NOMO-1 (cell line): ENCODE measurements around the gene KMT5B.

ENCODE experiments used
- DNase-seq, 2 experiments: peaks; one replicate each; lab custom pipeline; 2025; ENCODE audit not compliant: unreplicated experiment in 2 of 2; lab: John Stamatoyannopoulos, UW

Gene KMT5B

DNA sequence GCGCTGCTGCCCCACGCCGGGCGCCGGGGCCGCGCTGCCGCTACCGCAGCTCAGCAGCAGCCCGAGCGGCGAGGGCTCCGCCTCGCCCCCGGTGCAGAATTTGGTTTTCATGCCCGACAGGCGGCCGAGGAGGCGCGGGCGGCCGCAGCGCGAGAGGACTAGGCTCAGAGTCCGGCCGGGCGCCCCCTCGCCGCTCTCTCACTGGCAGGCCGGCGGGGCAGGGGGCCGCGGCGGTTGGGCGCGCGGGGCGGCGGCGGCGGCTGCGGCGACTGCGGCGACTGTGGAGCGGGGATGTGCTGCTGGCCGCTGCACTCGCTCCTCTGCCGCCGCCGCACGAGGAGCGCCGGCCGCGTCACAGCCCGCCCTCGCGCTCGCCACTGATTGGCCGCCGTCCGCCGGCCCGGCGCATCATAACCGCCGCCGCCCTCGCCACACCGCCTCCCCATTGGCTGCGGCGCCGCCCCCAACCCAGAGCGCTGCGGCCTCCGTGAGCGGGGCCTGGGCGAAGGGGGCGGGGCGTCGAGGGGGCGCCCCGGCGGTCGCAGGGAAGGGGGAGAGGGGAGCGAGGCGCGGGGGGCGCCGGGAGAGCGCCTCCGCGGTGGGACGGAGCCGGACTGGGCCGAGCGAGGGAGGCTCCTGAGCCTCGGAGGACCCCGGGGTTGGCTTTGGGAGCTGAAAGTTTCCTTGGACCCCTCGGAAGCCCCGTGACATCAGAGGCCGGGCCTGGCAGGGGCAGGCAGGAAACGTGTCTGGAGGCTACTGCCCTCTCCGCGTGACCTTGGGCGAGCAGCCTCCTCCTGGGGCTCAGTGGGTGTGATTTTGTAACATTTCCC, 91.8 kb downstream of the KMT5B start, which contains the start of gene CHKA:
CHKA (minus strand) TSS at position 322 of the 833 bp plus-strand sequence; CDS start at position 111, 211 bp downstream.
- DNase-seq = peak; percentile 89 to 96

DNA sequence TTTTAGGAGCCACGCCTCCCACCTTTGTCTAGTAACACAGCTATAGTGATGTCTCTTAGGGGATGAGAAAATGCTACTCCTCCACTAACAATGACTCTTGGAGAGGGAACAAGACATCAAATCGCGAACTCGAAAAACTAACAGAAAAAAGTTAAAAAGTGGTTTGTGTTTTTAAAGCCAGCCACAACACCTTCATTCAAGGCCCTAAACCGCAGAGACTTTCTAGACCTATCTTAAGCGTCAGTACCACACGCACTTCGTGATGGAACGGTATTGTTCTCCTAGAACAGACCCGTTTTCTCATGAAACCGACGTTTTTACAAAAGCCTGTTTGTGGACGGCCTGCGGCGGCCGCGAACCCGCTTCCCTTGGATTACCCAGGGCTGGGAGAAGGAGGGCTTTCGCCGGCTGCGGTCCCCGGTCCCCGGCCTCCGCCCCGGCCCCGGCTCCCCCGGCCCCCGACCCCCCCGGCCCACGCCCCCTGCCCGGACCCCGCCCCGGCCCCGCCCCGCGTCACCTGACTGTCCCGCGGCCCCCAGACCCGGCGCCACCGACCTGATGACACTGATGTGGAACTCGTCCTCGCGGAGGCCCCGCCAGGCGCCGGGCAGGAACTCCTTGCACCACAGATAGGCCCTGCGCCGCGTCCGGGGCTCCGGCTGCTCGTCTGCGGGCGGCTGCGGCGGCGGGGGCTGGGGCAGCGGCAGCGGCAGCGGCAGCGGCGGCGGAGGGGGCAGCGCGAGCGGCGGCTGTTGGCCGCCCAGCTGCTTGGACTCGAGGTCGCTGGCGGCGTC, 92.6 kb downstream of the KMT5B start:
- peak; percentile 32 to 46 for DNase-seq

DNA sequence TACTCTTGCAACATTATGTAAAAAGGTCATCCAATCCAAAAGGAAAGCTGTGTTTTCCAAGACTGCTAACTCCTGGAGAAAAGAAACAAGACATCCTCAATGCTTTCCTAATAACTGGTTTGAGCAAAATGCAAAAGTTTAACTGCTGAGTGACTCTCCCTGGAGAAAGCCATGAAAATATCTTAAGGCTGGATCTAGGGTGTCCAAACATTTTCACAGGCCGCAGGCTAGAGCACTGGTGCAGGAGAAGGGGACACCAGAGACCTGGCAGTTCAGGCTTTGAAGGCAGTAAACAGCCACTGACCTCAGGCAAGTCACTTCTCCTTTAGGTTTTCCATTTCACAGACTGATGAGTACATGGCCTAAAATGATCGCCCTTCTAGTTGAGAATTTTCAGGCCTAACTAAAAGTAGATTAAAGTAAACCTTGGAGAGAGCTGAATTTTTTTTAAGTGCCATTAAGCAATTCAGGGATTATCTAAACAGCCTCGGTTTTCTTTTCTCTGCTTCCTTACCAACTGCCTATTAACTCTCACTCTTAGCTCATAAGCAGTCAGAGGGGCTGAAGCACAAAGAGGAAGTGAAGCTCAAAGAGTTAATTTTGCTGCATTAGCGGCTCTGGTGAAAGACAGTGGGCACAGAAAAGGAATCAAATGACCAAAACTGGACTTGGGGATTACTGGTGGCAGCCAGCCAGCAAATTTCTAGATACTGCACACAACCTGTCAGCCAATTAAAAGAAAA, 94.2 kb downstream of the KMT5B start:
- DNase-seq = peak; percentile 81 to 95

DNA sequence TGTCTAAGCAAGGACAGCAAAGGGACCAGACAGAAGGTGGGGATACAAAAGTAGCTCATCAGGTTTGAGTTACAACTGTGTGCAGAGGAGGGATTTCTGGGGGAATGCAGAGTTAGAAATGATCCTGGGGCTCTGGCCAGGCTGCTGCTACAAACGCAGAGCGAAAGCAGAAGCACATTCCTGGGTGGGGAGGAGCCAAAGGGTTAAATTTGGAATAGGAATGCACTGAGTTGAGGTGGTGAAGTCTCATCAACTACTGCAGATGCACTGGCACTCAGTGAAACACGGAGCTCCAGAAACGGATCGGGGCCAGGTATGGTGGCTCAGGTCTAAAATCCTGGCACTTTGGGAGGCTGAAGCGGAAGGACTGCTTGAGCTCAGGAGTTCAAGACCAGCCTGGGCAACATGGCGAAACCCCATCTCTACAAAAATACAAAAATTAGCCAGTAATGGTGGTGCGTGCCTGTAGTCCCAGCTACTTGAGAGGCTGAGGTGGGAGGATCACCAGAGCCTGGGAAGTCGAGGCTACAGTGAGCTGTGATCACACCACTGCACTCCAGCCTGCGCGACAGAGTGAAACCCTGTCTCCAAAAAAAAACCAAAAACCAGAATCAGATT, 95.1 kb downstream of the KMT5B start:
- no peak for DNase-seq

DNA sequence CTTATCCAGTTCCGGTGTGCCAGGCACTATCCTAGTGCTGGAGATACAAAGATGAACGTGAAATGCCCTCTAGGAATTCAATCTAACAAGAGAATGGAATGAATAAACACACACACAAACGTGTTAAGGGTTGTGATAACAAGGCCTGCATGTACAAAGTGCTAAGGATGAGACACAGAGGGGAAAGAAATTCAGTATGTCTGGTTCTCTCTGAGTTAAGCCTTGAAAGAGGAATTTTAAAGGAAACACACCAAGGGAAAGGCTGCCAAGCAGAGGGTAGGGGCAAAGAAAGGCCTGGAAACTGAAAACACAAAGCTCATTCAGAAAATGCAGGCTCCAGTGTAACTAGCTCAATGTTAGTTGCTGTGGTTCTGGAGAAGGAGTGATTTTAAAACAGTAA, 96.1 kb downstream of the KMT5B start:
- DNase-seq = no peak

DNA sequence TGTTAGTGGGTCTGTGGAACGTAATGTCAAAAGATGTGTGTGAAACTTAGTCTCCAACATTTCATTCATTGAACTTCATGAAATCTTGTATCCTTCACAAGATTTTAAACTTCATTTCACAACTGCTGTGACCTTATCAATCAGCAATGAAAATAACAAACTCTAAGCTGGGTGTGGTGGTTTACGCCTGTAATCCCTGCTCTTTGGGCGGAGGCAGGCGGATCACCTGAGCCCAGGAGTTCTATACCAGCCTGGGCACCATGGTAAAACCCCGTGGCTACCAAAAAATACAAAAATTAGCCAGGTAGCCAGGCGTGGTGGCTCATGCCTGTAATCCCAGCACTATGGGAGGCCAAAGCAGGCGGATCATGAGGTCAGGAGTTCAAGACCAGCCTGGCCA, 97.0 kb downstream of the KMT5B start:
- no peak for DNase-seq

DNA sequence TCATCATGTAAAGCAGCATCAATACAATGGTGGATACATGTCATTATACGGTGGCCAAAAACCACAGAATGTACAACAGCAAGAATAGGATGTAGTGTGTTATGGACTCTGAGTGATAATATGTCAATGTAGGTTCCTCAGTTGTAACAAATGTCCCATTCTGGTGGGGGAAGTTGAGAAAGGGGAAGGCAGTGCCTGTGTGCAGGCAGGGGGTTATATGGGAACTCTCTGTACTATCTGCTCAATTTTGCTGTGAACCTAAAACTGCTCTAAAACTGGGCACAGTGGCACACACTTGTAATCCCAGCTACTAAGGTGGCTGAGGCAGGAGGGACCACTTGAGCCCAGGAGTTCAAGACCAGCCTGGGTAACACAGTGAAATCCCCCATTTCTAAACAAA, 97.8 kb downstream of the KMT5B start:
- peak; percentile 48 to 50 for DNase-seq

DNA sequence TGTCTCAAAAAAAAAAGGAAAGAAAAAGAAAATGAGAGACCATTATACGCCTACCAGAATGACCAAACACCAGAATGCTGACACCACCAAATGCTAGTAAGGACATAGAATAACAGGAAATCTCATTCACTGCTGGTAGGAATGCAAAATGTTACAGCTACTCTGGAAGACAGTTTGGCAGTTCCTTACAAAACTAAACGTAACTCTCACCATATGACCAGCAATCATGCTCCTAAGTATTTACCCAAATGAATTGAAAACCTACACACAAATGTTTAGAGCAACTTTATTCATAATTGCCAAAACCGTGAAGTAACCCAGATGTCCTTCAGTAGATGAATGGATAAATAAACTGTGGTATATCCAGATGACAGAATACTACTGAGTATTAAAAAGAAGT, 99.1 kb downstream of the KMT5B start:
- DNase-seq = no peak

DNA sequence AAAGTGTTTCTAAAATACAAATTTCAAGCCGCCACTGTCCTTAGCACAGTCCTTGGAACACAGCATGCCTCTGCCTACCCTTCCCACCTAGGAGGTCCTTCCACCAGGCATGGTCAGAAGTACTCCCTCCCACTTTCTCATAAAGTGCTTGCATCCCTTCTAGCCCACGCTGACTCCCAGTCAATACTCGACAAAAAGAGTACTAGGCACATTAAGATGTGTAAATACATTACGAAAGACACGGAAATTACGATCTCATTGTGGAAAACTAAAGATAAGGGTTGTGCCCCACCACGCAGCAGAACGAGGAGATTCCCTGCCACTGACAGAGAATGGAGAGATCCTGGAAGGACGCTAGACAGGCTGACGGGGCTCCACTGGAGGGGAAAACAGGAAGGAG, 105.4 kb downstream of the KMT5B start:
- DNase-seq = no peak

DNA sequence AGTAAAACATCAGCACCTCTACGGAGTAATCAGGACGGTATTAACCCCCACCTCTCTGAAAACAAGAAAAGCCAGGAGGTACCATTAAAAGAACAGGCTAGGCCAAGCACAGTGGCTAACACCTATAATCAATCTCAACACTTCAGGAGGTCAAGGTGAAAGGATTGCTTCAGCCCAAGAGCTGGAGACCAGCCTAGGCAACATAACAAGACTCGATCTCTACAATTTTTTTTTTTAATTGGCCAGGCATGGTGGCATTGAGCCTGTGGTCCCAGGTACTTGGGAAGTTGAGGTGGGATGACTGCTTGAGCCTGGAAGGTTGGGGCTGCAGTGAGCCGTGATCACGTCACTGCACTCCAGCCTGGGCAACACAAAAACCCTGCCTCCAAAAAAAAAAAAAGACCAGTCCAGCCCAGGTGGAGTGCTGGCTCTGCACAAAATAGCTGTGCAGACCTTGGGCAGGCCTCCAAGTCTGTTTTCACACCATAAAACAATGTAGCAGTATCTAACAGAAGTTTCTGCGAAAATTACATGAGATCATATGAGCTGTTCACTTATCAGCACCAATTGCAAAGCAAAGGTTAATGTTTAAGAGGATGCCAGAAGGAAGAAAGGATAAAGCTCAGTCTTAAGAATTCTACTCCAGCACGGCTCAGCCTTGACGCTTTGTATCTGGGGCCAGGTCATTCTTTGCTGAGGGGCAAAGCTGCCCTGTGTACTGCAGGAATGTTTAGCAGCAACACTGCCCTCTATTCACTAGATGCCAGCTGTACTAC, 106.7 kb downstream of the KMT5B start:
- DNase-seq = no peak
